Neural progenitor cell (in vitro differentiated cells): ENCODE results near the gene CAPZB. TPM values are rescaled to one million over a fixed set of nuclear protein-coding genes. Genes with fewer than 3 reads are reported as not detected.

Experiments
- DNase-seq: peaks from one replicate; pipeline ENCODE4 v3.0.0-alpha.2; 2016; ENCODE audit warnings: low spot score
- H2AFZ ChIP-seq: fragments of 200-600 bp; sonication (generic); replicated peaks from 2 replicates; pipeline ENCODE4 v1.6.1; 2016; ENCODE audit warnings: antibody characterized with exemption
- H3F3A ChIP-seq: fragments of 200-600 bp; sonication (generic); 2 replicates; pipeline ENCODE4 v1.6.1; 2016; ENCODE audit warnings: antibody characterized with exemption, low read depth
- H3K27ac ChIP-seq: fragments of 200-600 bp; sonication (generic); 2 replicates; pipeline ENCODE4 v1.5.1; 2016; ENCODE audit warnings: mild to moderate bottlenecking
- H3K27me3 ChIP-seq: fragments of 200-600 bp; sonication (generic); 2 replicates; pipeline ENCODE4 v1.6.1; 2016; ENCODE audit warnings: mild to moderate bottlenecking, moderate library complexity
- H3K36me3 ChIP-seq: fragments of 200-600 bp; sonication (generic); 2 replicates; pipeline ENCODE4 v1.5.1; 2016
- H3K4me1 ChIP-seq: fragments of 200-600 bp; sonication (generic); 2 replicates; pipeline ENCODE4 v1.6.1; 2016; ENCODE audit warnings: mixed run types
- H3K4me2 ChIP-seq: fragments of 200-600 bp; sonication (generic); 2 replicates; pipeline ENCODE4 v1.6.1; 2016
- H3K4me3 ChIP-seq: fragments of 200-600 bp; sonication (generic); 2 replicates; pipeline ENCODE4 v1.5.1; 2016
- H3K79me2 ChIP-seq: fragments of 200-600 bp; sonication (generic); 2 replicates; pipeline ENCODE4 v1.6.1; 2016; ENCODE audit warnings: low read depth
- H3K9ac ChIP-seq: fragments of 200-600 bp; sonication (generic); 2 replicates; pipeline ENCODE4 v1.6.1; 2016
- H3K9me3 ChIP-seq: fragments of 200-600 bp; sonication (generic); 2 replicates; pipeline ENCODE4 v1.5.1; 2016; ENCODE audit warnings: low read depth
- H4K20me1 ChIP-seq: fragments of 200-600 bp; sonication (generic); 2 replicates; pipeline ENCODE4 v1.6.1; 2016; ENCODE audit warnings: low read depth
- H3K27ac Mint-ChIP-seq: 3 replicates; pipeline ENCODE4 v1.8.0; 2021; ENCODE audit warnings: mixed read lengths
- H3K27me3 Mint-ChIP-seq: 2 replicates; pipeline ENCODE4 v1.8.0; 2022; ENCODE audit warnings: low read depth, mild to moderate bottlenecking, inconsistent platforms, moderate library complexity, mixed read lengths; ENCODE audit not compliant: insufficient read depth
- H3K36me3 Mint-ChIP-seq: 3 replicates; pipeline ENCODE4 v1.8.0; 2021; ENCODE audit warnings: mixed read lengths
- H3K4me1 Mint-ChIP-seq: 3 replicates; pipeline ENCODE4 v1.8.0; 2021; ENCODE audit warnings: mixed read lengths
- H3K4me3 Mint-ChIP-seq: 3 replicates; pipeline ENCODE4 v1.8.0; 2021; ENCODE audit warnings: mild to moderate bottlenecking, moderate library complexity, mixed read lengths
- H3K9me3 Mint-ChIP-seq: 3 replicates; pipeline ENCODE4 v1.8.0; 2020; ENCODE audit warnings: mixed read lengths
- CTCF ChIP-seq: fragments of 200-600 bp; sonication (generic); IDR thresholded peaks from 2 replicates; pipeline ENCODE4 v1.5.1; 2017; ENCODE audit warnings: antibody characterized with exemption, mild to moderate bottlenecking
- EZH2 ChIP-seq: fragments of 200-600 bp; sonication (generic); IDR thresholded peaks from 2 replicates; pipeline ENCODE4 v1.6.1; 2017; ENCODE audit warnings: antibody characterized with exemption, mild to moderate bottlenecking, moderate library complexity
- EZH2phosphoT487 ChIP-seq: fragments of 200-600 bp; sonication (generic); IDR thresholded peaks from 2 replicates; pipeline ENCODE4 v1.6.1; 2017; ENCODE audit warnings: antibody characterized with exemption
- total RNA-seq: library from RNA; depleted of rRNA; stranded (reverse); fragments of >200 nt; gene quantifications from 2 replicates; pipeline ENCODE4 v1.2.3, GENCODE V29; 2015; ENCODE audit warnings: low replicate concordance

The CAPZB gene
- total RNA-seq, 1 donor from 2014 or later = 134 TPM

- Histone ChIP-seq H3K27me3 (no peaks in the 10 kb centered on the region), H3K9ac (no peak overlapping the region), H3K79me2 (peaks cover 96% of the 10 kb centered on the region), H2AFZ (no peak overlapping the region), H3F3A (peaks cover 17% of the 10 kb centered on the region), H4K20me1 (peaks cover 97% of the 10 kb centered on the region), H3K36me3 (no peaks in the 10 kb centered on the region), H3K4me2 (no peak overlapping the region), H3K4me3 (no peak overlapping the region), H3K27ac (no peak overlapping the region), H3K9me3 (no peaks in the 10 kb centered on the region), H3K4me1 (peaks cover 49% of the 10 kb centered on the region)
- no peak for TF ChIP-seq EZH2
- TF ChIP-seq EZH2phosphoT487 = no peak
- Mint-ChIP-seq H3K27ac (no peak overlapping the region), H3K9me3 (no peaks in the 10 kb centered on the region), H3K4me3 (no peak overlapping the region), H3K27me3 (no peaks in the 10 kb centered on the region), H3K36me3 (peaks cover 5% of the 10 kb centered on the region), H3K4me1 (peaks cover 67% of the 10 kb centered on the region)
- DNase-seq = no peak
Observed at GRCh38 chr1:19450811-19451515, 34.4 kb downstream of the CAPZB start.

GRCh38 chr1:19449454-19450228, 35.7 kb downstream of the CAPZB start:
- Histone ChIP-seq H4K20me1 (peaks cover 96% of the 10 kb centered on the region), H3K79me2 (peaks cover 96% of the 10 kb centered on the region), H2AFZ (no peak overlapping the region), H3K36me3 (no peaks in the 10 kb centered on the region), H3K9ac (no peak overlapping the region), H3K4me1 (peaks cover 41% of the 10 kb centered on the region), H3K27ac (no peak overlapping the region), H3K4me3 (no peak overlapping the region), H3K27me3 (no peaks in the 10 kb centered on the region), H3K9me3 (no peaks in the 10 kb centered on the region), H3K4me2 (no peak overlapping the region), H3F3A (peaks cover 9% of the 10 kb centered on the region)
- H3K36me3 Mint-ChIP-seq = peaks cover 5% of the 10 kb centered on the region
- peaks cover 66% of the 10 kb centered on the region for H3K4me1 Mint-ChIP-seq
- no peaks in the 10 kb centered on the region for H3K27me3 Mint-ChIP-seq
- no peak for DNase-seq
- H3K4me3 Mint-ChIP-seq = peak overlapping the region; percentile 41
- TF ChIP-seq EZH2phosphoT487 (no peak), CTCF (no peak), EZH2 (no peak)
- H3K9me3 Mint-ChIP-seq = no peaks in the 10 kb centered on the region
- no peak overlapping the region for H3K27ac Mint-ChIP-seq

- peak overlapping the region; percentile 46 for H3K27ac ChIP-seq
- Mint-ChIP-seq H3K27me3 (no peaks in the 10 kb centered on the region), H3K36me3 (peaks cover 5% of the 10 kb centered on the region), H3K4me1 (peaks cover 62% of the 10 kb centered on the region), H3K27ac (peak overlapping the region; percentile 47), H3K4me3 (no peak overlapping the region), H3K9me3 (no peaks in the 10 kb centered on the region)
- H2AFZ ChIP-seq = no peak overlapping the region
- no peak overlapping the region for H3K4me2 ChIP-seq
- TF ChIP-seq EZH2 (no peak), EZH2phosphoT487 (no peak), CTCF (no peak)
- H3K9me3 ChIP-seq = no peaks in the 10 kb centered on the region
- no peak overlapping the region for H3K4me3 ChIP-seq
- H3K27me3 ChIP-seq = no peaks in the 10 kb centered on the region
- H3K9ac ChIP-seq = no peak overlapping the region
- peaks cover 36% of the 10 kb centered on the region for H3K4me1 ChIP-seq
- peaks cover 9% of the 10 kb centered on the region for H3F3A ChIP-seq
- DNase-seq = no peak
- H4K20me1 ChIP-seq = peaks cover 96% of the 10 kb centered on the region
- H3K36me3 ChIP-seq = no peaks in the 10 kb centered on the region
- H3K79me2 ChIP-seq = peaks cover 96% of the 10 kb centered on the region
Observed at GRCh38 chr1:19448491-19449439, 36.6 kb downstream of the CAPZB start.
